NAMALWA (cell line): ENCODE data around the gene CD79B.
A peak's percentile ranks its signal among the peaks of the same experiment; 100 is the strongest.
"Not testable (repeated sequence)": the region's sequence is repeated elsewhere in the genome, so short reads cannot be mapped to it uniquely, and the experiment has no call there.

Experiments used
- DNase-seq: peaks from one replicate; pipeline ENCODE4 v3.0.0-alpha.2; 2015; ENCODE audit warnings: low spot score

CD79B gene

DNA sequence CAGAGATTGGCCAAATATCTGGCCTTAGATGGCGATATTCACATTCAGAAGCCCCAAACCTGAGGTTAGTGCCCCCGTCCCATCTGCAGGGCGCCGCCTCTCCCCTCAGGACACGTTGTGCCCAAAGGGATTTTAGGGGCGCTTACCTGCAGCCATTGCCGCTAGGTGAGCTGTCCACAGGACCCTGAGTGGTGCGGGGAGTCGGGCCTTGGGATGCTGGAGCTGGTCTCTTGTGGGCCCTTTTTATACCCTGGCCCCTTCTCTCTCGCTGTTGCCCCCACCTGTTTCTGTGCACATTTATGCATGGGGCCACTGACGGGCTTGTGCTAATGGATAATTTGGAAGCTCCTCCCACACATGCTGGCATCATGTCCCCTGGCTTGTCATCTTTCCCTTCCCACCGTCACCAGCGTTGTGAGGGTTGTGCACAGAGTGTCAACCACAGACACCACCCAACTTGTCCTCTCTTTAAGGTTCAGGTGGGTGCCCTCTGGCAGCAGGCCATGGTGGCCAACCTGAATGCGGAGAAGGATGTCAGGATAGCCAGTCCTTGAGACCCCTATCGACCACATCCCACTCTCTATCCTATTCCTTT lies 21.0 kb downstream of the CD79B start, which contains the start of gene CSHL1:
TSS of gene CSHL1 (minus strand) at position 218 of the 595 bp plus-strand sequence. CDS start at position 156, 62 bp downstream.
- no peak for DNase-seq

DNA sequence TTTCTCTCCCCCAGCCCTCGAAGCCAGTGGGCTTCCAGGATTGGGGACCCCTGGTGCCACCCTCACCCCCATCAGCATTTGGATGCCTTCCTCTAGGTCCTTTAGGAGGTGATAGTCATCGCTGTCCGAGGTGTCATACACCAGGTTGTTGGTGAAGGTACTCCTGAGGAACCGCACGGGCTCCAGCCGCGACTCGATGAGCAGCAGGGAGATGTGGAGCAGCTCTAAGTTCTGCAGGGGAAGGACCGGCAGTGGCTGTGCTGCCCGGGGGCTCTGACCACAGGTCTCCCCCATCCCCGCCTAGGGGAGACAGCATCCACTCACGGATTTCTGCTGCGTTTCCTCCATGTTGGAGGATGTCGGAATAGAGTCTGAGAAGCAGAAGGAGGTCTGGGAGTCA lies 22.0 kb downstream of the CD79B start:
- DNase-seq = no peak

DNA sequence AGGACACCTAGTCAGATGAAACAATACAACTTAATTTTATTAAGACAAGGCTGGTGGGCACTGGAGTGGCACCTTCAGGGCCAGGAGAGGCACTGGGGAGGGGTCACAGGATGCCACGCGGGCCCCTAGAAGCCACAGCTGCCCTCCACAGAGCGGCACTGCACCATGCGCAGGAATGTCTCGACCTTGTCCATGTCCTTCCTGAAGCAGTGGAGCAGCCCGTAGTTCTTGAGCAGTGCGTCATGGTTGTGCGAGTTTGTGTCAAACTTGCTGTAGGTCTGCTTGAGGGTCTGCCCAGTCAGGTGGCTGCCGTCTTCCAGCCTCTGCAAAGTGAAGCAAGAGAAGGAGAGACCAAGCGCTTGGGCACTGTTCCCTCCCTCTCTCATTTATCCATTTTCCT lies 22.5 kb downstream of the CD79B start:
- DNase-seq = not testable (repeated sequence)

DNA sequence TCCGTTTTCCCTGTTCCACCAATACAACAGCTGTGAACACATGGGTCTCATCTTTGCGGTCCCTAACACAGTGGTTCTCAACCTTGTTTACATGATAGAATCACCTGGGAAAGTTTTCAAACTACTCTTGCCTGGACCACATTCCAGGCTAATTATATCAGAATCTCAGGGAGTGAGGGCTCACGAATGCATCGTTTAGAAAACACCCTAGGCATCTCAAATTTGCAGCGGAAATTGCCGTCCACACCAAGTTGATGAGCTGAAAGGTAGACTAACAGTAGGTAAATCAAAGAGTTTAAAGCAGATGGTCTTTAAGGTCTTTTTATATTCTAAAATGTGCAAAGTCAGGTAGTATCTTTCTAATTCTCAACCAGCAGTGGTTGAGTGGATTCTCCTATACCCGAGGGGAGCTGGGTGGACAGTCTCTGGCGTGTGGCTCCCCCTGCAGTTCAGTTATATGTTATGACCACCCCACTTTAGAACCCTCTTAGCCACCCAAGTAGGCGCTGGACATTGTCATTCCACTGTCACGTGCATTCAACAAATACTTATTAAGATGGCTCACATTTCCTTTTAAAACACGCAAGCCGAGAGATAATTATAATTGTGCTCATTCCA lies 24.9 kb downstream of the CD79B start:
- DNase-seq = peak; percentile 58

DNA sequence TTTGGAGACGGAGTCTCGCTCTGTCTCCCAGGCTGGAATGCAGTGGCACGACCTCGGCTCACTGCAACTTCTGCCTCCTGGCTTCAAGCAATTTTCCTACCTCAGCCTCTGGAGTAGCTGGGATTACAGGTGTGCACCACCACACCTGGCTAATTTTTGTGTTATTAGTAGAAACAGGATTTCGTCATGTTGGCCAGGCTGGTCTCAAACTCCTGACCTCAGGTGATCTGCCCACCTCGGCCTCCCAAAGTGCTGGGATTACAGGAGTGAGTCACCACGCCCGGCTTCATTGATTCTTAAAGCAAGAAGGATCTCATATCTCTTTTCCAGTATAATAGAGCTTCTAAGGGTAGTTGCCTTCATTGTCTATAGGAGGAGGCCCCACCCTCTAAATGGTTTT lies 27.3 kb downstream of the CD79B start:
- DNase-seq = not testable (repeated sequence)

DNA sequence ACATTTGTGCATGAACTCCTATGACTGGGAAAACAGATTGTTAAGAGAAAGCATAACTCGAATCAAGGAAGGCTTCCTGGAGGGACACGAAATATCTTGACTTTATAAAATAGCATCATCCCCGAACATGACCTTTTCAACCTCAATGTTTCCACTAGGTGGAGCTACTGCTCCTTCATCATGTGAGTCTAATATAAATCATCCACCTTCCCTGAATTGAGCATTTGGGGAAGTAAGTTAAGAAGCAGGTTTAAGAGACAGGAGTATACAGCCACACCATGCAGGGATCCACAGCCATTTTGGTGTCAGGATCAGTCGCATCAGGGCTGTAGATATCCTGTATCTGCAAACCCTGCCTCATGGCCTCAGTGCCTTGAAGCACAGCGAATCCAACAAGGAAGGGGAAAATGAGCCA lies 28.3 kb downstream of the CD79B start:
- DNase-seq = peak; percentile 55

DNA sequence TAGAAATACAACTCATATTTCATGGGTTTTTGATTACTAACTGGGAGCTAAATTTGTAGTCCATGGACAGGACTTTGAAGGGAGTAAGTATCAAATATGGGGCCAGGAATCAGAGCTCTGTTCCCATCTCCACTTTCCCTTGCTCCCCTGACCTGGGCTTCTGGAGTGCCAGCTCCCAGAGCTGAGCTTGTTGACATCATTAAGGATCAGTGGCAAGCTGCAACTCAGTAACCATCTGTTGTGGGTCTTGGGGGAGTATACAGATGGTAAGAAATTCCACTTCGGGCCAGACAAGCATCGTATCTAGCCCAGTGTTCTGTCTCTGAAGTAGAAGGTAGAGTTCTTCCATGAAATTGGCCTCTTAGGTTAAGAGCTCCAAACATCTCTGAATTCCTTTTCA lies 30.2 kb downstream of the CD79B start:
- not testable (repeated sequence) for DNase-seq

DNA sequence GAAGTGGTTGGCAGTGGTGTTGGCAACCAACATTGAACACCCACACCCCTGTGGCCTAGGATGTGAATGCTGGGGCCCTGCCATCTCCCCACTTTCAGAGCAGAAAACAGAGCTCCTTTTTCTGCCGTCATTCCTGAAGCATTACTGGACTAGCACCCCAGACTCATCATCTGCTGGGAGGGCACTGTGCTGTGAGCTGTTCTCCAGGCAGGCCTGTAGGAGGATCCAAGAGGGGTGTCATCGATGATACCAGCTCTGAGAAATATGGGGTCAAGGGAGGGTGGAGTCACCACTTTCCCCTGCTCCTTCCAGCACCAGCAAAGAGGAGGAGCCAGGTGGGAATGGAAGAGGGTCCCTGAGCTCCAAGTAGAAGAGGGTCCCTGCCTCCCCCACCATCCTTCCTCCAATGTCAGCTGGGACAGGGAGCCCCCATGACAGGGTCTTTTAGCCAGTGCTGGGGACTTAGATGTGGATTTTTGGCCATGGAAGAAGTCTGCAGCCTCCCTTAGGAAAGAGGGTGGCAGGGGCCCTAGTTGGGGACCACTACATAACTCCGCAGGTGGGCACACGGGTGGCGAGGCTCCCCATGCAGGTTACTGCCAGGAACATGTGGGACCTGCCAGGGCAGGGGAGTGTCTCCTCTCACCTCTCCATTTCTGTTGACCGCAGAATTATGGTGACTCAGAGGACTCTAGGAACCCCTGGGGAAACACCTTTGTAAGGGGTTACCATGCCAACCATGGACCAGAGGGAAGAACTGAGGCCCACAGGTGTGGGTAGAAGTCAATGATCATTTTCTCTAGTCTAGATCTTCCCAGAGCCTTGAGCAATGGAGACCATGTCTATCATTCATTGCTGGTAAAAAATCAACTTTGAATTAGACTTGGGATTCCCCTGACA lies 33.0 kb downstream of the CD79B start:
- not testable (repeated sequence) for DNase-seq

DNA sequence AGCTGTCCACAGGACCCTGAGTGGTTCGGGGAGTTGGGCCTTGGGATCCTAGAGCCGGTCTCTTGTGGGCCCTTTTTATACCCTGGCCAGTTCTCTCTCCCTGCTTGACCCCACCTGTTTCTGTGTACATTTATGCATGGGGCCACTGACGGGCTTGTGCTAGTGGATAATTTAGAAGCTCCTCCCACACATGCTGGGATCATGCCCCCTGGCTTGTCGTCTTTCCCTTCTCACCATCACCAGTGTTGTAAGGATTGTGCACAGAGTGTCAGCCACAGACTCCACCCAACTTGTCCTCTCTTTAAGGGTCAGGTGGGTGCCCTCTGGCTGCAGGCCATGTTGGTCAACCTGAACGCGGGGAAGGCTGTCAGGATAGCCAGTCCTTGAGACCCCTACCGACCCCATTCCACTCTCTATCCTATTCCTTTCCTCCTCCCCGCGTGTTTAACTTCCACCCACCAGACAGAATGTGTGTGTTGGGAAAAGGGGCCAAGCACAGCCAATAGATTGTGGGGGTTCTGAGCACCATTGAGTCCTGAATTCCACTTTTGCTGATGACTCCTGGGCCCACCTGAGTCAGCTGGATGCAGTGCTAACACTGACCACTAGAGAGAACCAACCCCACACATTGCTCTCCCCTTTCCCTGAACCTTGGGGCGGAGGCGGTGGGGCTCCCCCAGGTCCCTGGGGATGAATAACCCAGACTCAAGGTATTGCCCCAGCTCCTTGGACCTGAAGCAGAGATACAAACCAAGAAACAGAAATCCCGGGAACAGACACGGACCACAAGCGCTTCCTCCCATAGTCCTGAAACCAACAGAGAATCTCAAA lies 35.4 kb downstream of the CD79B start, which contains the start of gene CSH1:
TSS of gene CSH1 (minus strand) at position 51 of the 831 bp plus-strand sequence. CDS start 63 bp downstream, outside the sequence.
- DNase-seq = not testable (repeated sequence)

DNA sequence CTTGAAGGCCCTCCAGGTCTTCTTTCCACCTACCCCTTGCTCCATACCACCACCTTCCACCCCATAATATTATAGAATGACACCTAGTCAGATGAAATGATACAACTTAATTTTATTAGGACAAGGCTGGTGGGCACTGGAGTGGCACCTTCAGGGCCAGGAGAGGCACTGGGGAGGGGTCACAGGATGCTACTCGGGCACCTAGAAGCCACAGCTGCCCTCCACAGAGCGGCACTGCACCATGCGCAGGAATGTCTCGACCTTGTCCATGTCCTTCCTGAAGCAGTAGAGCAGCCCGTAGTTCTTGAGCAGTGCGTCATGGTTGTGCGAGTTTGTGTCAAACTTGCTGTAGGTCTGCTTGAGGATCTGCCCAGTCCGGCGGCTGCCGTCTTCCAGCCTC lies 37.3 kb downstream of the CD79B start:
- DNase-seq = not testable (repeated sequence)

DNA sequence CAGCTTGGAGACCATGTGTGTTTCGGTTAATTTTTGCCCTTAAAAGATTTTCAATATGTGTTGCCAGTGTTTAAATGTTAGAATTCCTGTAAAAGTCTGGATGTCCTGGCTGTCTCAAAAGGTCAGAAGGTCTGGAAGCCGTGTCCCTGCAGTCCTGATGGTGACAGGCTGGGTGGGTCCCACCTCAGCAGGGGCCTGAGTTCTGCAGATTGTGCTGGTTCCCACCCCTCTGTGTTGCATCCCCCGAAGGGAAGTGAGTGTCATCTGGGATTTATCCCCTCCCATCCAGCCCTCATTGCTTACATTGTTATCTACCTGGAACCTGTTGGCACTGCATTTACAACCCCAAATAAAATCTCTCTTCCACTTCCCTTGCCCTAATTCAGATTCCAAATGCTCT lies 38.1 kb downstream of the CD79B start:
- not testable (repeated sequence) for DNase-seq

DNA sequence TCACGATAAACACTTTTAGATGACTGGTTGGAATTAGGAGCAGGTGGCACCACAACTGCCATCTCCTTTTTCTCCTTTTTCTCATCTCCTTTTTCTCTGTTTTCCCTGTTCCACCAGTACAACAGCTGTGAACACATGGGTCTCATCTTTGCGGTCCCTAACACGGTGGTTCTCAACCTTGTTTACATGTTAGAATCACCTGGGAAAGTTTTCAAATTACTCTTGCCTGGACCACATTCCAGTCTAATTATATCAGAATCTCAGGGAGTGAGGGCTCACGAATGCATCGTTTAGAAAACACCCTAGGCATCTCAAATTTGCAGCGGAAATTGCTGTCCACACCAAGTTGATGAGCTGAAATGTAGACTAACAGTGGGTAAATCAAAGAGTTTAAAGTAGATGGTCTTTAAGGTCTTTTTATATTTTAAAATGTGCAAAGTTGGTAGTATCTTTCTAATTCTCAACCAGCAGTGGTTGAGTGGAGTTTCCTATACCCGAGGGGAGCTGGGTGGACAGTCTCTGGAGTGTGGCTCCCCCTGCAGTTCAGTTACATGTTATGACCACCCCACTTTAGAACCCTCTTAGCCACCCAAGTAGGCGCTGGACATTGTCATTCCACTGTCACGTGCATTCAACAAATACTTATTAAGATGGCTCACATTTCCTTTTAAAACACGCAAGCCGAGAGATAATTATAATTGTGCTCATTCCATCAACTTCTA lies 39.7 kb downstream of the CD79B start:
- DNase-seq = not testable (repeated sequence)

DNA sequence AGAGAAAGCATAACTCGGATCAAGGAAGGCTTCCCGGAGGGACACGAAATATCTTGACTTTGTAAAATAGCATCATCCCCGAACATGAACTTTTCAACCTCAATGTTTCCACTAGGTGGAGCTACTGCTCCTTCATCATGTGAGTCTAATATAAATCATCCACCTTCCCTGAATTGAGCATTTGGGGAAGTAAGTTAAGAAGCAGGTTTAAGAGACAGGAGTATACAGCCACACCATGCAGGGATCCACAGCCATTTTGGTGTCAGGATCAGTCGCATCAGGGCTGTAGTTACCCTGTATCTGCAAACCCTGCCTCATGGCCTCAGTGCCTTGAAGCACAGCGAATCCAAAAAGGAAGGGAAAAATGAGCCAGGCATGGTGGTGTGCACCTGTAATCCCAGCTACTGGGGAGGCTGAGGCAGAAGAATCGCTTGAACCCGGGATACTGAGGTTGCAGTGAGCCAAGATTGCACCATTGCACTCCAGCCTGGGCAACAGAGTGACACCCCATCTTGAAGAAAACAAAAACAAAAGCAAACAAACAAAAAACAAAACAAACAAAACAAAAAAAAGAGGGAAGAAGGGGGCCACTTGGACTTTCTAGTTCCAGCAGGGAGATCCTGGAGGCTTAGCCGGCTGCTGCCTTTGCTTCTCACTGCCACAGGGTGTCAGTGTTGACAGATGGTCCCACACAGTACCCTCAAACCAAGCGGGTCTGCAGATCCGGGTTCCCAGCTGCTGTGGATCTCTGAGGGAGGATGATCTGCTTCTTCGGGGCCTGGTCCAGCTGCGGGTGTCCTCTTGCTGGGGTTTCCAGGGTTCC lies 42.9 kb downstream of the CD79B start:
- DNase-seq = peak; percentile 72

DNA sequence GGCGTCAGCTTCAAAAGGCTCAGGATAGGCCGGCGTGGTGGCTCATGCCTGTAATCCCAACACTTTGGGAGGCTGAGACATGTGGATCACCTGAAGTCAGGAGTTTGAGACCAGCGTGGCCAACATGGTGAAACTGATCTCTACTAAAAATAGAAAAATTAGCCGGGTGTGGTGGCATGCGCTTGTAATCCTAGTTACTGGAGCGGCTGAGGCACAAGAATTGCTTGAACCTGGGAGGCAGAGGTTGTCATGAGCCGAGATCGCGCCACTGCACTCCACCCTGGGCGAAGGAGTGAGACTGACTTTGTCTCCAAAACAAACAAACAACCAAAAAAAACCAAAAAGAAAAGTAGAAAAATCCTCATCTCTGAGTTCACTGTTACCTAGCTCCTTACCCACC lies 47.0 kb downstream of the CD79B start:
- not testable (repeated sequence) for DNase-seq

DNA sequence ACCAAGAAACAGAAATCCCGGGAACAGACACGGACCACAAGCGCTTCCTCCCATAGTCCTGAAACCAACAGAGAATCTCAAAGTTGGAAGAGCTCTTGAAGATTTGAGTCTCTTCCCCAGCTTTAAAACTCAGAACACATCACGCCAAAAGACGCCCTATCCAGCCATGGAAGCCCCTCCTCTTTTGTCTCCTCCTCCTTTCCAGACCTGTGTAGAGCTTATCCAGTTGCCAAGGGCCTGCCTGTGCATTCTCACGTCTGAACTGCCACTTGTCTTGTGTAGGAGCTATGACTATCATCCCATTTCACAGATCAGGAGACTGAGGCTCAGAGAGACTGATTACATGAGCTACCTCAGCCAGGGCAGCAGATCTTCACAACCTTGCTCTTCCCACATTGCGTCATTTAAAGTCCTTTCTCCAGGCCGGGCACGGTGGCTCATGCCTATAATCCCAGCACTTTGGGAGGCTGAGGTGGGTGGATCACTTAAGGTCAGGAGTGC lies 49.5 kb downstream of the CD79B start:
- DNase-seq = not testable (repeated sequence)

DNA sequence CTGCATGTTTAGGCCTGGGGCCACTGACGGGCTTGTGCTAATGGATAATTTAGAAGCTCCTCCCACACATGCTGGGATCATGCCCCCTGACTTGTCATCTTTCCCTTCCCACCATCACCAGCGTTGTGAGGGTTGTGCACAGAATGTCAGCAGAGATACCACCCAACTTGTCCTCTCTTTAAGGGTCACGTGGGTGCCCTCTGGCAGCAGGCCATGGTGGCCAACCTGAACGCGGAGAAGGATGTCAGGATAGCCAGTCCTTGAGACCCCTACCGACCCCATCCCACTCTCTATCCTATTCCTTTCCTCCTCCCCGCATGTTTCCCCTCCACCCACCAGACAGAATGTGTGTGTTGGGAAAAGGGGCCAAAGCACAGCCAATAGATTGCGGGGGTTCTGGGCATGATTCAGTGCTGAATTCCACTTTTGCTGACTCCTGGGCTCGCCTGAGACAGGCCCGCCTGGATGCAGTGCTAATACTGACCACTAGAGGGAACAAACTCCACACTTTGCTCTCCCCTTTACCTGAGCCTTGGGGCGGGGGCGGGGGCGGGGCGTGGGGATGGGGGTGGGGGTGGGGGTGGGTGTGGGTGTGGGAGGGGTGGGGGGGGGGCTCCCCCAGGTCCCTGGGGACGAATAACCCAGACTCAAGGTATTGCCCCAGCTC lies 50.1 kb downstream of the CD79B start, which contains the start of gene GH2:
TSS of gene GH2 (minus strand) at position 10 of the 667 bp plus-strand sequence. CDS start 143 bp downstream, outside the sequence.
- DNase-seq = peak; percentile 76

DNA sequence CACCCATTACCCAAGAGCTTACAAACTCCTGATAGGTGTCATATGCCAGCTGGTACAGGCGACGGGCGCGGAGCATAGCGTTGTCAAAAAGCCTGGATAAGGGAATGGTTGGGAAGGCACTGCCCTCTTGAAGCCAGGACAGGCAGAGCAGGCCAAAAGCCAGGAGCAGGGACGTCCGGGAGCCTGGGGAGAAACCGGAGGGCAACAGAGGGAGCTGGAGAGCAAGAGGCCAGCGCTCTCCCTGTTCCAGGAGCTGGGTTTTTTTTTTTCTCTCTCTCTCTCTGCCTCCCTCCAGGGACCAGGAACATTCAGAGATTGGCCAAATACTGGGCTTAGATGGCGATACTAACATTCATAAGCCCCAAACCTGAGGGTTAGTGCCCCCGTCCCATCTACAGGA lies 50.8 kb downstream of the CD79B start:
- not testable (repeated sequence) for DNase-seq

DNA sequence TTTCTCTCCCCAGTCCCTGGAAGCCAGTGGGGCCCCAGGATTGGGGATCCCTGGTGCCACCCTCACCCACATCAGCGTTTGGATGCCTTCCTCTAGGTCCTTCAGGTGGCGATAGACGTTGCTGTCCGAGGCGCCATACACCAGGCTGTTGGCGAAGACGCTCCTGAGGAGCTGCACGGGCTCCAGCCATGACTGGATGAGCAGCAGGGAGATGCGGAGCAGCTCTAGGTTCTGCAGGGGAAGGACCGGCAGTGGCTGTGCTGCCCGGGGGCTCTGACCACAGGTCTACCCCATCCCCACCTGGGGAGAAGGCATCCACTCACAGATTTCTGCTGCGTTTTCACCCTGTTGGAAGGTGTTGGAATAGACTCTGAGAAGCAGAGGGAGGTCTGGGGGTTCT lies 51.4 kb downstream of the CD79B start:
- DNase-seq = no peak
